A673 (cell line): ENCODE data around the gene TMEM179. TPM values are rescaled to one million over a fixed set of nuclear protein-coding genes. Genes with fewer than 3 reads are reported as not detected.

Source experiments
- BruUV-seq: library from RNA; stranded (reverse); fragments of 400-500 nt; replicated peaks from 2 replicates; lab custom pipeline; 2021; lab: Mats Ljungman, UMichigan
- CTCF ChIA-PET: fragments of 300-600 bp; sonication (Branson Sonifier 250); formaldehyde crosslinking; loops from one replicate; lab custom pipeline; 2022; ENCODE audit warnings: antibody characterized with exemption; lab: Charles Lee
- POLR2A ChIA-PET: fragments of 300-600 bp; sonication (Branson Sonifier 250); formaldehyde crosslinking; loops from one replicate; lab custom pipeline; 2022; ENCODE audit warnings: antibody characterized with exemption; ENCODE audit not compliant: low non-redundant PET; lab: Charles Lee
- DNase-seq: peaks from one replicate; pipeline ENCODE4 v3.0.0-alpha.2; 2015; ENCODE audit warnings: low spot score
- H3K27ac ChIP-seq: fragments of 200-600 bp; sonication (generic); 2 replicates; pipeline ENCODE4 v1.5.1; 2016; ENCODE audit warnings: mixed run types, low read depth, mild to moderate bottlenecking, mixed read lengths, antibody characterized with exemption, low read length; ENCODE audit not compliant: poor library complexity, severe bottlenecking
- H3K27me3 ChIP-seq: fragments of 200-600 bp; sonication (generic); replicated peaks from 2 replicates; pipeline ENCODE4 v1.6.1; 2017; ENCODE audit warnings: mixed run types, low read depth, mild to moderate bottlenecking, mixed read lengths, antibody characterized with exemption, low read length; ENCODE audit not compliant: insufficient read depth, poor library complexity
- H3K36me3 ChIP-seq: fragments of 200-600 bp; sonication (generic); 2 replicates; pipeline ENCODE4 v1.6.1; 2016; ENCODE audit warnings: mixed run types, mild to moderate bottlenecking, mixed read lengths, antibody characterized with exemption, low read length; ENCODE audit not compliant: insufficient read depth, poor library complexity, severe bottlenecking
- H3K4me1 ChIP-seq: fragments of 200-600 bp; sonication (generic); 2 replicates; pipeline ENCODE4 v1.6.1; 2017; ENCODE audit warnings: mixed run types, mild to moderate bottlenecking, mixed read lengths, antibody characterized with exemption, low read length; ENCODE audit not compliant: insufficient read depth, poor library complexity, severe bottlenecking
- H3K4me3 ChIP-seq: fragments of 200-600 bp; sonication (generic); 2 replicates; pipeline ENCODE4 v1.5.1; 2016; ENCODE audit warnings: low read depth, mixed run types, mild to moderate bottlenecking, mixed read lengths, low read length; ENCODE audit not compliant: poor library complexity, severe bottlenecking
- H3K9me3 ChIP-seq: fragments of 200-600 bp; sonication (generic); 2 replicates; pipeline ENCODE4 v1.6.1; 2016; ENCODE audit warnings: mixed run types, low read depth, mild to moderate bottlenecking, mixed read lengths, antibody characterized with exemption, low read length; ENCODE audit not compliant: poor library complexity, severe bottlenecking
- EZH2 ChIP-seq: fragments of 200-600 bp; sonication (generic); IDR thresholded peaks from 2 replicates; pipeline ENCODE4 v1.6.1; 2017; ENCODE audit warnings: borderline replicate concordance, low read depth, mild to moderate bottlenecking, mixed read lengths, antibody characterized with exemption, low read length; ENCODE audit not compliant: poor library complexity, severe bottlenecking
- intact Hi-C: fragments of 100-400 bp; cut with micrococcal nuclease; formaldehyde crosslinking; loops from one replicate; pipeline ENCODE4 v1.10.0; 2022; ENCODE audit not compliant: unreplicated experiment
- total RNA-seq: library from RNA; stranded (reverse); gene quantifications from 2 replicates; pipeline ENCODE4 v1.2.3, GENCODE V29; 2021
- TF ChIP-seq, protein P1 (sequence below): fragments of 300-800, 200-600 bp; sonication (generic); conservative IDR thresholded peaks from 2 replicates; pipeline ENCODE4 v1.5.1; 2017; ENCODE audit warnings: low read depth, mild to moderate bottlenecking, antibody characterized with exemption, low read length, moderate library complexity, mixed read lengths

TMEM179 gene
- total RNA-seq, 1 experiment from 2014 or later = 0.58 TPM

DNA sequence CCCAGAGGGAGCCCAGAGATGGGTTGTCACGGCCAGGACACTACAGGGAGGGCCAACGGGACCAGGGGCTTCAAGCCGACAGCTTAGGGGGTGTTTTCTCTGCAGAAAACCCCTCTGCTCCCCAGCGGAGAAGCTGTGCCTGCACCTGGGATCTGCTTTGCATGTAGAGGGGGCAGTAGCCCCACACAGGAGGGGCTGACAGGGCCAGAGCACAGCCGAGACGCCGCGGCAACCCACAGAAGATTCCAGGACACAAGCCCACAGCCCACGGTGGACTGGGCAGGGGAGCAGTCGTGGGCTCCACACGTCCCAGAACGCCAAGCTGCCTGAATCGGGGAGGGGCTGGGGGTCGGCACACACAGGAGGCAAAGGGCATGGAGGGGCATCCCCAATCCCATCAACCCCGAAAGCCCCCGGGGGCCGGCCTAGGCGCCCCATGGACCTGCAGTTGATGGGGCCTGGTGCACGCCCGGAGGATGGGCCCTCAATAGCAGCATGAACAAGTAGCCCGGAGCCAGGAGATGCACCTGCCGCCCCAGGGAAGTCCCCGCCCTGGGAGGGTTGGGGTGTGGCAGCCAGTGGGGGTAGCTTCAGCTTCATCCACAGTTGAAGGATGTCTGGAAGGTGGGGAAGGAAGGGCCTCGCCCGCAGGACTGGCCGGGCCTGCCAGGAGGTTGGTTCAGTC, 30.5 kb upstream of the TMEM179 start:
- no peaks in the 10 kb centered on the region for H3K36me3 ChIP-seq
- BruUV-seq = no TSS peak
- no peak overlapping the region for H3K27ac ChIP-seq
- H3K27me3 ChIP-seq = no peaks in the 10 kb centered on the region
- no peak overlapping the region for H3K4me3 ChIP-seq
- peaks cover 10% of the 10 kb centered on the region for H3K4me1 ChIP-seq
- intact Hi-C loops = no loop called here
- ChIA-PET CTCF (no interaction called here), POLR2A (no interaction called here)
- no peak for DNase-seq
- no peak for TF ChIP-seq EZH2
- TF ChIP-seq, protein P1, sequence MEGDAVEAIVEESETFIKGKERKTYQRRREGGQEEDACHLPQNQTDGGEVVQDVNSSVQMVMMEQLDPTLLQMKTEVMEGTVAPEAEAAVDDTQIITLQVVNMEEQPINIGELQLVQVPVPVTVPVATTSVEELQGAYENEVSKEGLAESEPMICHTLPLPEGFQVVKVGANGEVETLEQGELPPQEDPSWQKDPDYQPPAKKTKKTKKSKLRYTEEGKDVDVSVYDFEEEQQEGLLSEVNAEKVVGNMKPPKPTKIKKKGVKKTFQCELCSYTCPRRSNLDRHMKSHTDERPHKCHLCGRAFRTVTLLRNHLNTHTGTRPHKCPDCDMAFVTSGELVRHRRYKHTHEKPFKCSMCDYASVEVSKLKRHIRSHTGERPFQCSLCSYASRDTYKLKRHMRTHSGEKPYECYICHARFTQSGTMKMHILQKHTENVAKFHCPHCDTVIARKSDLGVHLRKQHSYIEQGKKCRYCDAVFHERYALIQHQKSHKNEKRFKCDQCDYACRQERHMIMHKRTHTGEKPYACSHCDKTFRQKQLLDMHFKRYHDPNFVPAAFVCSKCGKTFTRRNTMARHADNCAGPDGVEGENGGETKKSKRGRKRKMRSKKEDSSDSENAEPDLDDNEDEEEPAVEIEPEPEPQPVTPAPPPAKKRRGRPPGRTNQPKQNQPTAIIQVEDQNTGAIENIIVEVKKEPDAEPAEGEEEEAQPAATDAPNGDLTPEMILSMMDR = no peak
- H3K9me3 ChIP-seq = no peaks in the 10 kb centered on the region

DNA sequence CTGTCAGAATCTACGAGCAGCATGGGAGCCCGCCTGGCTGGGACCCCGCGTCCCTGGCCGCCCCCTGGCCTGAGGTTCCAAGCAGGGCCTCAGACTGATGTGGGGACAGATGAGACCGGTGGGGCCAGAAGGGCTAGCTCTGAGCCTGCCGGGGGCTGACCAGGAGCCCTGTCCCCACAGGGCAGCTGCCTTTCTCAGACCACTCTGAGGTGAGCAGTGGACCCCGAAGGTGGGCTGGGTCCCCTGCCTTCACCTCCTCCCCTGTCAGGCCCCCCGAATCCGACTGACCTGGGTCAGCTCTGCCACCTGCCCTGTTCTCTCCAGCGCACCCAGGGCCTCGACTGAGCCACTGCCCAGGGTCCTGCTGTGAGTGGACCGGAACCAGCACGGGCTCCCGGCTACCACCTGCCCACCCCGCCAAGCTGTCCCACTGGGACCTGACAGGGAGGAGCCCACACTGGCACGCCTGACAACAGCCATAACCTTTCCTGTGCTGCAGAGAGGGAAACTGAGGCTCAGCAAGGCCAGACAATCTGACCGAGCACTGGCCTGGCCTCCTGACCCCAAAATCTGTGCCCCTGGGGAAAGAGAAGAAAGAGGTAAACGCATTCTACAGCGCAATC, 29.7 kb upstream of the TMEM179 start:
- H3K4me3 ChIP-seq = no peak overlapping the region
- no peaks in the 10 kb centered on the region for H3K27me3 ChIP-seq
- CTCF ChIA-PET = no interaction called here
- POLR2A ChIA-PET = no interaction called here
- H3K9me3 ChIP-seq = no peaks in the 10 kb centered on the region
- no peak overlapping the region for H3K27ac ChIP-seq
- no TSS peak for BruUV-seq
- TF ChIP-seq EZH2 = no peak
- TF ChIP-seq, protein P1 = no peak
- H3K4me1 ChIP-seq = peaks cover 5% of the 10 kb centered on the region
- no peak for DNase-seq
- H3K36me3 ChIP-seq = no peaks in the 10 kb centered on the region
- intact Hi-C loops = no loop called here

DNA sequence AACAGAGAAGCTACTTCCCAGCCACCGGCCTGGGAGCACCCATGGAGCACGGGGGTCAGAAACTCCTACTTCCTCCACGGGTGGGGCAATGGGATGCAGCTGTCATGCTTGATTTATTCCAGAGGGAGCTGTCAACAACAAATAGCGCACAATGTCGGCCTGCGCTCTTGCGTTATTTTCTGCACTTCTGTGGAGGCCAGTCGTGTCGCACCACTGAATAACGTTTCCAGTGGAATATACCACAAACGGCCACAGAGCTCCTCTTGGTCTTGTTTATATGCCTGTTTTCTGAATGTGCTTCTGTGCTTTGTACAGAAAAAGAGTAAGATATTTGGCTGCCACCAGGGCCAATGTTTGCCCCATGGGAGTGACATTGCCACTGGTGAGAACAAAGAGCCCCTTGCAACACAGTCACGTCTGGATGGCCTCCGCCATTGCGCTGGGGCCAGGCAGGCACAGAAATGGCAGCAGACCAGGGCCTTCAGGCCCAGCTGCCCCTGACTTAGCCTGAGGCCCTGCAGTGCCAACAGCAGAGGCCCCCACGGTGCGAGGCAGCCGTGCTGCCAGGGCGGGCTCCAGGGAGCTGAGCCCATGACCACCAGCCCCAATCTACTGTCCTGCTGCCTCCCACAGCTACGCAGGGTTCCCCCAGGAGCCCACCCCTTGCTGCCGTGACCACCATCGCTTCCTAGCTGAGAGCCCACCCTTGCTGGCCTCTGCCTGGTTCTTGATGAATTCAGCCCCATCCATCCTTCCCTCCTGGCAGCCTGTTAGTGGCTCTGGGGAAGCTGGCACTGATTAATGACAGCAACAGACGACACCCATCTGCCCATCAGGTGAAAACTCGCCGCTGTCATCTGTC, 28.9 kb upstream of the TMEM179 start:
- ChIA-PET POLR2A (no interaction called here), CTCF (no interaction called here)
- no peaks in the 10 kb centered on the region for H3K36me3 ChIP-seq
- no peak for DNase-seq
- no peak overlapping the region for H3K4me3 ChIP-seq
- H3K27me3 ChIP-seq = no peaks in the 10 kb centered on the region
- H3K9me3 ChIP-seq = no peaks in the 10 kb centered on the region
- TF ChIP-seq EZH2 = no peak
- TF ChIP-seq, protein P1 = no peak
- H3K4me1 ChIP-seq = no peaks in the 10 kb centered on the region
- H3K27ac ChIP-seq = no peak overlapping the region
- no TSS peak for BruUV-seq
- intact Hi-C loops = no loop called here
